SK-N-MC (cell line): ENCODE measurements around the gene SCNN1G.

Source experiments
- DNase-seq: peaks from one replicate; pipeline ENCODE4 v3.0.0-alpha.2; 2011; ENCODE audit warnings: low read depth, low spot score
- H3K27ac ChIP-seq: fragments of 200-600 bp; sonication (generic); 2 replicates; pipeline ENCODE4 v1.5.1; 2016; ENCODE audit warnings: mixed run types
- H3K36me3 ChIP-seq: fragments of 200-600 bp; sonication (generic); 2 replicates; pipeline ENCODE4 v1.6.1; 2017; ENCODE audit warnings: antibody characterized with exemption, low read length, mixed read lengths; ENCODE audit not compliant: insufficient read depth
- H3K4me3 ChIP-seq: fragments of 200-600 bp; sonication (generic); 2 replicates; pipeline ENCODE4 v1.5.1; 2016
- H3K9ac ChIP-seq: fragments of 200-600 bp; sonication (generic); 2 replicates; pipeline ENCODE4 v1.8.0; 2017; ENCODE audit warnings: mixed run types, mixed read lengths; ENCODE audit not compliant: insufficient read length
- H3K9me3 ChIP-seq: fragments of 200-600 bp; sonication (generic); 2 replicates; pipeline ENCODE4 v1.6.1; 2017; ENCODE audit warnings: low read depth, mild to moderate bottlenecking, antibody characterized with exemption, low read length, moderate library complexity, mixed read lengths
- EZH2 ChIP-seq: fragments of 200-600 bp; sonication (generic); IDR thresholded peaks from one replicate; pipeline ENCODE4 v1.6.1; 2017; ENCODE audit warnings: antibody characterized with exemption
- FOXP2 ChIP-seq: optimal IDR thresholded peaks from 2 replicates; pipeline ENCODE3; 2011; ENCODE audit warnings: mild to moderate bottlenecking, moderate library complexity; ENCODE audit not compliant: insufficient read depth; ENCODE audit errors: extremely low read length, control extremely low read depth
- POLR2AphosphoS5 ChIP-seq: IDR thresholded peaks from 2 replicates; pipeline ENCODE4 v1.6.1; 2012; ENCODE audit warnings: mild to moderate bottlenecking, low read depth, low read length, borderline replicate concordance

SCNN1G gene

DNA sequence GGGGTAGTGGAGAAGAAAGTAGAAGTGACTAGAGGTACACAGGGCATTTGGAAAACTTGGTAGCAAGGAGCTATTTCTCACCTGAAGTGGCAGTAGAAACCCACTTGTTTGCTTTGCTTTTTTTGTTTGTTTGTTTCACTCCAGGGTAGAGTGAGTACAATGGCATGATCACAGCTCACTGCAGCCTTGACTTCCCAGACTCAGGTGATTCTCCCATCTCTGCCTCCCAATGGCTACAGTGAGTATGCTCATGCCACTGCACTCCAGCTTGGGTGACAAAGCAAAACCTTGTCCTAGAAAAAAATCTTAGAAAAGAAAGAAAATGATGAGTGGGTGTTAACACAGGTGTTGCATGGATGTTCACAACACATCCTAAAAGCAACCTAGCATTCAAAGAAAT, 40.4 kb downstream of the SCNN1G start:
- DNase-seq = no peak
- Histone ChIP-seq H3K4me3 (no peak overlapping the region), H3K27ac (no peak overlapping the region), H3K9me3 (no peaks in the 10 kb centered on the region), H3K9ac (no peak overlapping the region), H3K36me3 (no peaks in the 10 kb centered on the region)
- TF ChIP-seq POLR2AphosphoS5 = no peak
- no peak for TF ChIP-seq FOXP2
- no peak for TF ChIP-seq EZH2

DNA sequence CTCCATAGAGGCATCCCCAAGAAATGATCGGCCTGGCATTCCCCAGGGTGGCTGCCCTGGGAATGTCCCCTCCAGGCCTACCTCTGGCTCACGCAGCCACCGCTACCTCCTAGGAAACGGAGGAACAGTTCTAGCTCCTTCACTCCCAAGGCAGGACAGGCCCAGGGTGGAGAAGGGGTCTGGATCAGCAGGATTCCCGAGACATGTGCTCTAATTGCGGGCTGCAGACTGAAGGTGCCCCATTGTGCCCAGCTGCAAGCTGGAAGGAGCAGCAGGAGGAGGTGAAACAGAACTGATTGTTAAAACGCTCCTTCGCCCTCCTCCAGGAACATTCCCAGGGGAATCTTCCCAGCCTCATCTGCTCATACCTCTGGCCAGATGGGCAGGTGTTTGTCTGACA, 40.8 kb downstream of the SCNN1G start:
- H3K27ac ChIP-seq = no peak overlapping the region
- TF ChIP-seq POLR2AphosphoS5 = no peak
- no peak for TF ChIP-seq EZH2
- no peak for TF ChIP-seq FOXP2
- no peaks in the 10 kb centered on the region for H3K36me3 ChIP-seq
- no peak for DNase-seq
- H3K9ac ChIP-seq = no peak overlapping the region
- H3K9me3 ChIP-seq = no peaks in the 10 kb centered on the region
- H3K4me3 ChIP-seq = no peak overlapping the region

DNA sequence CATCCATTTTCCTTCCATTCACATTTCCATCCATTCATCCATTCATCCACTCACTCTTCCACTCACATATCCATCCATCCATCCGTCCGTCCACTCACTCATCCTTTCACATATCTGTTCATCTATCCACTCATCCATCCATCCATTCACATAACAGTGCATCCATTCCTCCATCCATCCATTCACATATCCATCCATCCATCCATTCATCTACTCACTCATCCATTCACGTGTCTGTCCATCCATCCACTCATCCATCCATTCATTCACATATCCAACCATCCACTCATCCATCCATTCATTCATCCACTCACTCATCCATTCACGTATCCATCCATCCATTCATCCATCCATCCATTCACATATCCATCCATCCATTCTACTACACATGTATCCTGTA, 42.6 kb downstream of the SCNN1G start:
- Histone ChIP-seq H3K9me3 (no peaks in the 10 kb centered on the region), H3K4me3 (no peak overlapping the region), H3K9ac (no peak overlapping the region), H3K27ac (no peak overlapping the region), H3K36me3 (no peaks in the 10 kb centered on the region)
- DNase-seq = no peak
- TF ChIP-seq POLR2AphosphoS5 (no peak), EZH2 (no peak), FOXP2 (no peak)

DNA sequence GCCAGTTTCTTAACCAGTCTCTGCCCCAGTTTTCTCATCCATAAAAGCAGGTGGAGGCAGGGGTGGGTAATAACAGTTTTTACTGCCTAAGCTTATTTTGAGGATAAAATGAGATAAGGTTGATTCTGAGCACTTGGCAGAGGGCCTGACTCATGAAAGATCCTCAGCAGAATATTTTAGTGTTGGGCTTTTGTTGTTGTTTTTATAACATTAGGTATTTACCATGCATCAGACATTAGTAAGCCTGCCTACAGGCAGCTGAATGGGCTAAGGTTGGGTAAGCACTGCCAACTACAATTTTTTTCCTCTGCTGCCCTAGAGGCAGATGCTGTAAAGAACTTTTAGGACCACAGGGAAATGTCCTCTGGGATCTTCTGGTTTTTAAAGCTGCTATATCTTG, 43.1 kb downstream of the SCNN1G start:
- Histone ChIP-seq H3K4me3 (no peak overlapping the region), H3K9ac (no peak overlapping the region), H3K9me3 (no peaks in the 10 kb centered on the region), H3K36me3 (no peaks in the 10 kb centered on the region), H3K27ac (no peak overlapping the region)
- TF ChIP-seq EZH2 = no peak
- TF ChIP-seq FOXP2 = no peak
- TF ChIP-seq POLR2AphosphoS5 = no peak
- DNase-seq = no peak

DNA sequence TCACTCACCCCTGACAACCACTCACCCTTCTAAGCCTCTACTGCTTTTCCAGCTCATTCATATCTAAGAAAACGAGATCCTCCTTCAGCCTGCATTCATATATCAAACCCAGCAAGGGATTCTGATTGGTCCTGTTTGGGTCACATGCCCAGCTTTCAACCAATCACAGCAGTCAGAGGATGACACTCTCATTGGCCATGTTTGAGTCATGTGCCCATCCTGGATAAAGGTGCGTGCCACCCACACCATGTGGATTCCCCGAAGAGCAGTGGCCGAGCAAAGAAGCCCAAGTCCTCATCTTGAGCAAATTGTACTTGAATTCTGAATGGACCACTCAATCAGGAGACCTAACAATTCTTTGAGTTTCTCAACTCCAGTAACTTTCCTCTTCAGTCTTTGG, 45.0 kb downstream of the SCNN1G start:
- no peak overlapping the region for H3K4me3 ChIP-seq

DNA sequence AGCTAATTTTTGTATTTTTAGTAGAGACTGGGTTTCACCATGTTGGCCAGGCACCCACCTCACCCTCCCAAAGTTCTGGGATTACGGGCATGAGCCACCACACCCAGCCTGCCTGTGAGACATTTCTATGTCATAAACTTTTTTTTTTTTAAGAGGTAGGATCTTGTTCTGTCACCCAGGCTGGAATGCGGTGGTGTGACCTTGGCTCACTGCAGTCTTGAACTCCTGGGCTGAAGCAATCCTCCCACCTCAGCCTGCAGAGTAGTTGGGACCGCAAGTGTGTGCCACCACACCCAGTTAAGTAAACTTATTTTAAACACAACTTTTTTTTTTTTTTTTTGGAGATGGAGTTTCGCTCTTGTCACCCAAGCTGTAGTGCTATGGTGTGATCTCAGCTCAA, 47.2 kb downstream of the SCNN1G start:
- no peak for TF ChIP-seq FOXP2
- TF ChIP-seq EZH2 = no peak
- TF ChIP-seq POLR2AphosphoS5 = no peak
- no peak overlapping the region for H3K9ac ChIP-seq
- H3K9me3 ChIP-seq = no peaks in the 10 kb centered on the region
- DNase-seq = no peak
- no peaks in the 10 kb centered on the region for H3K36me3 ChIP-seq
- H3K27ac ChIP-seq = no peak overlapping the region
- H3K4me3 ChIP-seq = no peak overlapping the region

More for the DNA sequence above, 45.0 kb downstream of the SCNN1G start:
- no peak for DNase-seq
- Histone ChIP-seq H3K27ac (no peak overlapping the region), H3K9ac (no peak overlapping the region), H3K9me3 (no peaks in the 10 kb centered on the region), H3K36me3 (no peaks in the 10 kb centered on the region)
- TF ChIP-seq EZH2 = no peak
- no peak for TF ChIP-seq POLR2AphosphoS5
- no peak for TF ChIP-seq FOXP2

DNA sequence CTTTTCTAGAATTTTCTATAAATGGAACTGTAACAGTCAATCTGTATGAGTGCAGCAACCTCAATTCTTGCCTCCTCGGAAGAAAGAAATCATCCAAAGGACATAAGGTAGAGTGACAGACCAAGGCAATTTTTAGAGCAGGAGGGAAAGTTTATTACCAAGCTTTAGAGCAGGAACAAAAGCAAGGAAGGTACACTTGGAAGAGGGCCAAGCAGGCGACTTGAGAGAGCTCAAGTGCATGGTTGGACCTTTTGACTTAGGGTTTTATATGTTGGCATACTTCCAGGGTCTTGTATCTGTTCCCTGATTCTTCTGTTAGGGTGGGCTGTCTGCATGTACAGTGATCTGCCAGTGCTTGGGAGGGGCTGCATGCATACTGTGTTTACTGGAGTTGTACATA, 50.3 kb downstream of the SCNN1G start:
- H3K9ac ChIP-seq = no peak overlapping the region
- TF ChIP-seq POLR2AphosphoS5 = no peak
- no peak for TF ChIP-seq FOXP2
- TF ChIP-seq EZH2 = no peak
- no peaks in the 10 kb centered on the region for H3K9me3 ChIP-seq
- no peak for DNase-seq
- no peaks in the 10 kb centered on the region for H3K36me3 ChIP-seq
- no peak overlapping the region for H3K4me3 ChIP-seq
- no peak overlapping the region for H3K27ac ChIP-seq

DNA sequence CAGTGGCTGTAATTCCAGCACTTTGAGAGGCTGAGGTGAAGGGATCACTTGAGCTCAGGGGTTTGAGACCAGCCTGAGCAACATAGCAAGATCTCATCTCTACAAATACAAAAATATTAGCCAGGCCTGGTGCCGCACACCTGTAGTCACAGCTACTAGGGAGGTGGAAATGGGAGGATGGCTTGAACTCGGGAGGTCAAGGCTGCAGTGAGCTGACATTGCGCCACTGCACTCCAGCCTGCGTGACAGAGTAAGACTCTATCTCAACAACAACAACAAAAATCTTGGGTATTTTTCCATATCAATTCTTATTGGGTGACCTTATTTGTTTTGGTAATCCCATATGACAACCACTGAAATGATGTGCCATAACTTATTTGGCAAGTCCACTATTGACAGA, 52.6 kb downstream of the SCNN1G start:
- Histone ChIP-seq H3K9me3 (no peaks in the 10 kb centered on the region), H3K27ac (no peak overlapping the region), H3K4me3 (no peak overlapping the region), H3K36me3 (no peaks in the 10 kb centered on the region), H3K9ac (no peak overlapping the region)
- no peak for DNase-seq
- TF ChIP-seq FOXP2 (no peak), EZH2 (no peak), POLR2AphosphoS5 (no peak)

DNA sequence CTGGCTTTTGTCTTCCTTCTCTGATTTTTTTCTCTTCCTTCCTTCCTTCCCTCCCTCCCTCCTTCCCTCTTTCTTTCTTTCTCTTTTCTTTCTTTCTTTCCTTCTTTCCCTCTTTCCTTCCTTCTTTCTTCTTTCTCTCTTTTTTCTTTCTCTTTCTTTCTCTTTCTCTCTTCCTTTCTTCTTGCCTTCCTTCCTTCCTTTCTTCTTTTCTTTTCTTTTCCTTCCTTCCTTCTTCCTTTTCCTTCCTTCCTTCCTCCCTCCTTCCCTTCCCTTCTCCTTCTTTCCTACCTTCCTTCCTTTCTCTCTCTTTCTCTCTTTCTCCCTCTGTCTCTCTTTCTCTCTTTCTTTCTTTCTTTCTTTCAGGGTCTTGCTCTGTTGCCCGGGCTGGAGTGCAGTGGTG, 54.4 kb downstream of the SCNN1G start:
- H3K36me3 ChIP-seq = no peaks in the 10 kb centered on the region
- TF ChIP-seq FOXP2 = no peak
- no peak for TF ChIP-seq EZH2
- TF ChIP-seq POLR2AphosphoS5 = no peak
- H3K4me3 ChIP-seq = no peak overlapping the region
- H3K27ac ChIP-seq = no peak overlapping the region
- H3K9me3 ChIP-seq = no peaks in the 10 kb centered on the region
- no peak for DNase-seq
- H3K9ac ChIP-seq = no peak overlapping the region

DNA sequence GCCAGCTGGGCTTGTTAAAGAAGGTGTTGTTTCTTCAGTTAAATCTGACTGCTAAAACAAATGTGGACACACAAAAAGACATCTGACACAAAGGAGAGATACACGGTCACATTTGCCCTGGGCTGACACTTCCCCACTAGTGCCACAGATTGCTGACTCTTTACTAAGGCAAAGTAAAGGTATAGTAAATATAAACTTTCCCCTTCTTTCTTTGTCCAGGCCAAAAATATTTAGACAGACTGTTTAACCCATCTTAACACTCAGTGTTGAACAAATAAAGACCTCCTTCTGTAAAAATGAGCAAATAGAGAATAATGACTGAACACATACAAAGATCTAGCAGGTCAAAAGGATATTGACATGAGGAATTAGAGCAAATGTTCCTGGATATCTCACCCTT, 58.4 kb downstream of the SCNN1G start:
- TF ChIP-seq POLR2AphosphoS5 = no peak
- no peak for TF ChIP-seq FOXP2
- TF ChIP-seq EZH2 = no peak
- H3K27ac ChIP-seq = no peak overlapping the region
- H3K9me3 ChIP-seq = no peaks in the 10 kb centered on the region
- H3K4me3 ChIP-seq = no peak overlapping the region
- no peak for DNase-seq
- no peak overlapping the region for H3K9ac ChIP-seq
- H3K36me3 ChIP-seq = no peaks in the 10 kb centered on the region
